GM23338 (cell line): ENCODE results near the gene KIAA0586. TPM values are rescaled to one million over a fixed set of nuclear protein-coding genes. Genes with fewer than 3 reads are reported as not detected.

Source experiments
- CREB1 ChIP-seq: fragments of 250-450 bp; sonication (Bioruptor Pico); IDR thresholded peaks from 2 replicates; pipeline ENCODE4 v1.5.0; 2020; ENCODE audit warnings: low read depth, mild to moderate bottlenecking, moderate library complexity
- EZH2 ChIP-seq: fragments of 200-600 bp; sonication (generic); IDR thresholded peaks from one replicate; pipeline ENCODE4 v1.8.0; 2017; ENCODE audit warnings: antibody characterized with exemption, mild to moderate bottlenecking, low read depth; ENCODE audit not compliant: unreplicated experiment
- EZH2phosphoT487 ChIP-seq: fragments of 200-600 bp; sonication (generic); IDR thresholded peaks from one replicate; pipeline ENCODE4 v1.8.1; 2018; ENCODE audit warnings: antibody characterized with exemption; ENCODE audit not compliant: unreplicated experiment
- JUNB ChIP-seq: IDR thresholded peaks from one replicate; pipeline ENCODE4 v1.6.1; 2016; ENCODE audit warnings: antibody characterized with exemption; ENCODE audit not compliant: unreplicated experiment
- NANOG ChIP-seq: IDR thresholded peaks from 2 replicates; pipeline ENCODE4 v1.6.1; 2016; ENCODE audit warnings: antibody characterized with exemption, borderline replicate concordance
- STAT1 ChIP-seq: IDR thresholded peaks from one replicate; pipeline ENCODE4 v1.6.1; 2016; ENCODE audit warnings: antibody characterized with exemption; ENCODE audit not compliant: unreplicated experiment
- ZNF114 ChIP-seq: fragments of 250-450 bp; sonication (Bioruptor Pico); IDR thresholded peaks from 2 replicates; pipeline ENCODE4 v1.5.0; 2020; ENCODE audit warnings: mild to moderate bottlenecking, moderate library complexity
- ZNF331 ChIP-seq: fragments of 250-450 bp; sonication (Bioruptor Pico); IDR thresholded peaks from 2 replicates; pipeline ENCODE4 v1.5.0; 2020; ENCODE audit warnings: low read depth, mild to moderate bottlenecking, moderate library complexity
- polyA plus RNA-seq: library from polyadenylated mRNA; unstranded; fragments of >200 nt; fragmentation: Nextera tagmentation; extraction: Ambion mirVana; gene quantifications from 2 replicates; pipeline ENCODE4 v1.2.1, GENCODE V29; 2016
- total RNA-seq: library from RNA; depleted of rRNA; stranded (reverse); fragments of >200 nt; shearing (Covaris generic); gene quantifications from 2 replicates; pipeline ENCODE4 v1.2.3, GENCODE V29; 2014
- TF ChIP-seq, protein P1 (sequence below): fragments of 250-450 bp; sonication (Bioruptor Pico); IDR thresholded peaks from 2 replicates; pipeline ENCODE4 v1.5.0; 2020; ENCODE audit warnings: mild to moderate bottlenecking, moderate library complexity
- TF ChIP-seq, protein P2 (sequence below): IDR thresholded peaks from one replicate; pipeline ENCODE4 v1.6.1; 2018; ENCODE audit warnings: antibody characterized with exemption; ENCODE audit not compliant: unreplicated experiment

Gene KIAA0586
- total and polyA plus RNA-seq, 2 experiments from 2014 or later = 22.2 to 23.7 TPM

DNA sequence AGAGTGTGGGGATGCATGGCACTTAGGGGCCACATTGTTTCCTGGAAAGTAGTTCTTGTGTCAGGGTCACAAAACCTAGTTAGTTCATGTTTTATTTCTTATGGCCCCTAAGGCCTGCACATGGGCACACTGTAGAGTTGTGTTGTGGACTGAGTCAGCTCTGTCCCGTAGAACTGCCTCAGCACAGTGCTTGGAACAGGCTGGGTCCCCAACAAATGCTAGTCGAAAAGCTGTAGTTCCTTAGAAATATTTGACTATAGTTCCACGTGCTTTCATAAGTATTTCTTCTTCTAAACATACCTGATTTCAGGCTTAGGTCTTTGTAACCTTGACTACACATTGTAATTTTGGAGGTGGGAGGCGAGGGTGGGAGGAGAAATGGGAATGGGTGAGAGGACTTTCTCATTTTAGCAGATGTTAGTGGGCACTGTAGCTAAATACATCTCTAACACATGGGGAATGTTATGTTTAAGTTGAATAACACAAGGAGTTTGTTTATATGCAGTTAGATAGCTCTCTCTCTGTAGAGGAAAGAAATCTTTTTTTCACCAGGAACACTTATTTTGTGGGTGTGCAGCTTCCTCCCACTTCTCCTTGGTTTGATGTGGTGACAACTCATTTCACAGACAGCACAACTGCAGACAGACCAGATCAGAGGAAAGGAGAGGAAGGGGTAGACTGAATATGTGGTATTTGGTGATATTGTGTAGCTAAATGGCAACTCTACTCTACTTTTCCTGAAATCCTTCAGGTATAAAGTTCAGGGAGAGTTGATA is 170.7 kb downstream of the KIAA0586 start (continued):
- TF ChIP-seq, protein P1, sequence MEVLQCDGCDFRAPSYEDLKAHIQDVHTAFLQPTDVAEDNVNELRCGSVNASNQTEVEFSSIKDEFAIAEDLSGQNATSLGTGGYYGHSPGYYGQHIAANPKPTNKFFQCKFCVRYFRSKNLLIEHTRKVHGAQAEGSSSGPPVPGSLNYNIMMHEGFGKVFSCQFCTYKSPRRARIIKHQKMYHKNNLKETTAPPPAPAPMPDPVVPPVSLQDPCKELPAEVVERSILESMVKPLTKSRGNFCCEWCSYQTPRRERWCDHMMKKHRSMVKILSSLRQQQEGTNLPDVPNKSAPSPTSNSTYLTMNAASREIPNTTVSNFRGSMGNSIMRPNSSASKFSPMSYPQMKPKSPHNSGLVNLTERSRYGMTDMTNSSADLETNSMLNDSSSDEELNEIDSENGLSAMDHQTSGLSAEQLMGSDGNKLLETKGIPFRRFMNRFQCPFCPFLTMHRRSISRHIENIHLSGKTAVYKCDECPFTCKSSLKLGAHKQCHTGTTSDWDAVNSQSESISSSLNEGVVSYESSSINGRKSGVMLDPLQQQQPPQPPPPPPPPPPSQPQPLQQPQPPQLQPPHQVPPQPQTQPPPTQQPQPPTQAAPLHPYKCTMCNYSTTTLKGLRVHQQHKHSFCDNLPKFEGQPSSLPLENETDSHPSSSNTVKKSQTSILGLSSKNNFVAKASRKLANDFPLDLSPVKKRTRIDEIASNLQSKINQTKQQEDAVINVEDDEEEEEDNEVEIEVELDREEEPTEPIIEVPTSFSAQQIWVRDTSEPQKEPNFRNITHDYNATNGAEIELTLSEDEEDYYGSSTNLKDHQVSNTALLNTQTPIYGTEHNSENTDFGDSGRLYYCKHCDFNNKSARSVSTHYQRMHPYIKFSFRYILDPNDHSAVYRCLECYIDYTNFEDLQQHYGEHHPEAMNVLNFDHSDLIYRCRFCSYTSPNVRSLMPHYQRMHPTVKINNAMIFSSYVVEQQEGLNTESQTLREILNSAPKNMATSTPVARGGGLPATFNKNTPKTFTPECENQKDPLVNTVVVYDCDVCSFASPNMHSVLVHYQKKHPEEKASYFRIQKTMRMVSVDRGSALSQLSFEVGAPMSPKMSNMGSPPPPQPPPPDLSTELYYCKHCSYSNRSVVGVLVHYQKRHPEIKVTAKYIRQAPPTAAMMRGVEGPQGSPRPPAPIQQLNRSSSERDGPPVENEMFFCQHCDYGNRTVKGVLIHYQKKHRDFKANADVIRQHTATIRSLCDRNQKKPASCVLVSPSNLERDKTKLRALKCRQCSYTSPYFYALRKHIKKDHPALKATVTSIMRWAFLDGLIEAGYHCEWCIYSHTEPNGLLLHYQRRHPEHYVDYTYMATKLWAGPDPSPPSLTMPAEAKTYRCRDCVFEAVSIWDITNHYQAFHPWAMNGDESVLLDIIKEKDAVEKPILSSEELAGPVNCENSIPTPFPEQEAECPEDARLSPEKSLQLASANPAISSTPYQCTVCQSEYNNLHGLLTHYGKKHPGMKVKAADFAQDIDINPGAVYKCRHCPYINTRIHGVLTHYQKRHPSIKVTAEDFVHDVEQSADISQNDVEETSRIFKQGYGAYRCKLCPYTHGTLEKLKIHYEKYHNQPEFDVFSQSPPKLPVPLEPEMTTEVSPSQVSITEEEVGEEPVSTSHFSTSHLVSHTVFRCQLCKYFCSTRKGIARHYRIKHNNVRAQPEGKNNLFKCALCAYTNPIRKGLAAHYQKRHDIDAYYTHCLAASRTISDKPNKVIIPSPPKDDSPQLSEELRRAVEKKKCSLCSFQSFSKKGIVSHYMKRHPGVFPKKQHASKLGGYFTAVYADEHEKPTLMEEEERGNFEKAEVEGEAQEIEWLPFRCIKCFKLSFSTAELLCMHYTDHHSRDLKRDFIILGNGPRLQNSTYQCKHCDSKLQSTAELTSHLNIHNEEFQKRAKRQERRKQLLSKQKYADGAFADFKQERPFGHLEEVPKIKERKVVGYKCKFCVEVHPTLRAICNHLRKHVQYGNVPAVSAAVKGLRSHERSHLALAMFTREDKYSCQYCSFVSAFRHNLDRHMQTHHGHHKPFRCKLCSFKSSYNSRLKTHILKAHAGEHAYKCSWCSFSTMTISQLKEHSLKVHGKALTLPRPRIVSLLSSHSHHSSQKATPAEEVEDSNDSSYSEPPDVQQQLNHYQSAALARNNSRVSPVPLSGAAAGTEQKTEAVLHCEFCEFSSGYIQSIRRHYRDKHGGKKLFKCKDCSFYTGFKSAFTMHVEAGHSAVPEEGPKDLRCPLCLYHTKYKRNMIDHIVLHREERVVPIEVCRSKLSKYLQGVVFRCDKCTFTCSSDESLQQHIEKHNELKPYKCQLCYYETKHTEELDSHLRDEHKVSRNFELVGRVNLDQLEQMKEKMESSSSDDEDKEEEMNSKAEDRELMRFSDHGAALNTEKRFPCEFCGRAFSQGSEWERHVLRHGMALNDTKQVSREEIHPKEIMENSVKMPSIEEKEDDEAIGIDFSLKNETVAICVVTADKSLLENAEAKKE (CRISPR knock-in tag) = no peak
- TF ChIP-seq EZH2phosphoT487 = no peak
- TF ChIP-seq, protein P2, sequence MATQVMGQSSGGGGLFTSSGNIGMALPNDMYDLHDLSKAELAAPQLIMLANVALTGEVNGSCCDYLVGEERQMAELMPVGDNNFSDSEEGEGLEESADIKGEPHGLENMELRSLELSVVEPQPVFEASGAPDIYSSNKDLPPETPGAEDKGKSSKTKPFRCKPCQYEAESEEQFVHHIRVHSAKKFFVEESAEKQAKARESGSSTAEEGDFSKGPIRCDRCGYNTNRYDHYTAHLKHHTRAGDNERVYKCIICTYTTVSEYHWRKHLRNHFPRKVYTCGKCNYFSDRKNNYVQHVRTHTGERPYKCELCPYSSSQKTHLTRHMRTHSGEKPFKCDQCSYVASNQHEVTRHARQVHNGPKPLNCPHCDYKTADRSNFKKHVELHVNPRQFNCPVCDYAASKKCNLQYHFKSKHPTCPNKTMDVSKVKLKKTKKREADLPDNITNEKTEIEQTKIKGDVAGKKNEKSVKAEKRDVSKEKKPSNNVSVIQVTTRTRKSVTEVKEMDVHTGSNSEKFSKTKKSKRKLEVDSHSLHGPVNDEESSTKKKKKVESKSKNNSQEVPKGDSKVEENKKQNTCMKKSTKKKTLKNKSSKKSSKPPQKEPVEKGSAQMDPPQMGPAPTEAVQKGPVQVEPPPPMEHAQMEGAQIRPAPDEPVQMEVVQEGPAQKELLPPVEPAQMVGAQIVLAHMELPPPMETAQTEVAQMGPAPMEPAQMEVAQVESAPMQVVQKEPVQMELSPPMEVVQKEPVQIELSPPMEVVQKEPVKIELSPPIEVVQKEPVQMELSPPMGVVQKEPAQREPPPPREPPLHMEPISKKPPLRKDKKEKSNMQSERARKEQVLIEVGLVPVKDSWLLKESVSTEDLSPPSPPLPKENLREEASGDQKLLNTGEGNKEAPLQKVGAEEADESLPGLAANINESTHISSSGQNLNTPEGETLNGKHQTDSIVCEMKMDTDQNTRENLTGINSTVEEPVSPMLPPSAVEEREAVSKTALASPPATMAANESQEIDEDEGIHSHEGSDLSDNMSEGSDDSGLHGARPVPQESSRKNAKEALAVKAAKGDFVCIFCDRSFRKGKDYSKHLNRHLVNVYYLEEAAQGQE = no peak
- TF ChIP-seq CREB1 (CRISPR knock-in tag) = no peak
- TF ChIP-seq ZNF331 (CRISPR knock-in tag) = no peak
- TF ChIP-seq ZNF114 (CRISPR knock-in tag) = no peak
- TF ChIP-seq NANOG = no peak
- TF ChIP-seq JUNB = no peak
- no peak for TF ChIP-seq EZH2
- no peak for TF ChIP-seq STAT1
